GM23338 (cell line): ENCODE measurements around the gene PCNT.

ENCODE experiments used
- EZH2 ChIP-seq: fragments of 200-600 bp; sonication (generic); IDR thresholded peaks from one replicate; pipeline ENCODE4 v1.8.0; 2017; ENCODE audit warnings: antibody characterized with exemption, mild to moderate bottlenecking, low read depth; ENCODE audit not compliant: unreplicated experiment
- EZH2phosphoT487 ChIP-seq: fragments of 200-600 bp; sonication (generic); IDR thresholded peaks from one replicate; pipeline ENCODE4 v1.8.1; 2018; ENCODE audit warnings: antibody characterized with exemption; ENCODE audit not compliant: unreplicated experiment
- JUNB ChIP-seq: IDR thresholded peaks from one replicate; pipeline ENCODE4 v1.6.1; 2016; ENCODE audit warnings: antibody characterized with exemption; ENCODE audit not compliant: unreplicated experiment
- POLR2AphosphoS5 ChIP-seq: IDR thresholded peaks from 2 replicates; pipeline ENCODE4 v1.6.1; 2016; ENCODE audit warnings: antibody characterized with exemption, low read depth
- REST ChIP-seq: IDR thresholded peaks from one replicate; pipeline ENCODE4 v1.6.1; 2018; ENCODE audit warnings: antibody characterized with exemption; ENCODE audit not compliant: unreplicated experiment
- TF ChIP-seq, protein P1 (sequence below), 2 experiments: fragments of 200-600 bp in 1 of 2; sonication (generic) in 1 of 2; conservative IDR thresholded peaks; 2 replicates each; pipeline versions ENCODE4 v1.5.1 to v1.6.1; 2016 to 2017; ENCODE audit warnings: antibody characterized with exemption in 2 of 2, low read depth in 2 of 2, mild to moderate bottlenecking in 2 of 2, moderate library complexity in 1 of 2

DNA sequence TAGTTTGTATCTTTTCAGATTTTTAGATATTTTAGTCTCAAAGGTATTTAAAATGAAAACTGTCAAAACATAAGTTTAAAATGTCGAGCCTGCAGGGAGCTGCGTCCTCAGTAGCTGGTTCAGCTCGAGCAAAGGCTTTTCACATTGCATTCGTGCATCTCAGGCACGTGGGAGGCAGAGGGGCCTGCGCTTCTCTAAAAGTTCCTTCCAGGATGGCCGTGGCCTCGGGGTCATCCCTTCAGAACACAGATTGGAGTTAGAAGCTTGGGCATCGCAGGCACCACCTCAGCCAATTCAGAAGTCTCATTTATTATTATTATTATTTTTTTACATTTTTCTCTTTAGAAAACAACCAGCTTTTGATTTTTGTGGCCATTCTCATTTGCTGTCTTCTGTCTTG is 67.8 kb downstream of the PCNT start:
- TF ChIP-seq, protein P1, sequence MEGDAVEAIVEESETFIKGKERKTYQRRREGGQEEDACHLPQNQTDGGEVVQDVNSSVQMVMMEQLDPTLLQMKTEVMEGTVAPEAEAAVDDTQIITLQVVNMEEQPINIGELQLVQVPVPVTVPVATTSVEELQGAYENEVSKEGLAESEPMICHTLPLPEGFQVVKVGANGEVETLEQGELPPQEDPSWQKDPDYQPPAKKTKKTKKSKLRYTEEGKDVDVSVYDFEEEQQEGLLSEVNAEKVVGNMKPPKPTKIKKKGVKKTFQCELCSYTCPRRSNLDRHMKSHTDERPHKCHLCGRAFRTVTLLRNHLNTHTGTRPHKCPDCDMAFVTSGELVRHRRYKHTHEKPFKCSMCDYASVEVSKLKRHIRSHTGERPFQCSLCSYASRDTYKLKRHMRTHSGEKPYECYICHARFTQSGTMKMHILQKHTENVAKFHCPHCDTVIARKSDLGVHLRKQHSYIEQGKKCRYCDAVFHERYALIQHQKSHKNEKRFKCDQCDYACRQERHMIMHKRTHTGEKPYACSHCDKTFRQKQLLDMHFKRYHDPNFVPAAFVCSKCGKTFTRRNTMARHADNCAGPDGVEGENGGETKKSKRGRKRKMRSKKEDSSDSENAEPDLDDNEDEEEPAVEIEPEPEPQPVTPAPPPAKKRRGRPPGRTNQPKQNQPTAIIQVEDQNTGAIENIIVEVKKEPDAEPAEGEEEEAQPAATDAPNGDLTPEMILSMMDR (conservative IDR thresholded peaks at IDR 0.05; ENCODE audit: low read depth in 2 of 2): no peak
- TF ChIP-seq EZH2: no peak
- TF ChIP-seq EZH2phosphoT487: no peak
- no peak for TF ChIP-seq POLR2AphosphoS5
- TF ChIP-seq JUNB: no peak
- TF ChIP-seq REST: no peak
